Stomach smooth muscle (tissue), 2 donors: ENCODE data around the gene DENND1B.

Experiments used
- H3K27ac ChIP-seq: one replicate; pipeline ENCODE4 v1.7.0; 2013; ENCODE audit warnings: mild to moderate bottlenecking, low read length, inconsistent platforms
- H3K27me3 ChIP-seq, 2 donors: one replicate each; pipeline ENCODE4 v1.7.0; 2013; ENCODE audit warnings: low read length in 2 of 2; ENCODE audit not compliant: insufficient read depth in 2 of 2, control insufficient read depth in 1 of 2
- H3K36me3 ChIP-seq, 2 donors: one replicate each; pipeline ENCODE4 v1.7.0; 2013; ENCODE audit warnings: low read length in 2 of 2; ENCODE audit not compliant: control insufficient read depth in 2 of 2, insufficient read depth in 2 of 2
- H3K4me1 ChIP-seq: one replicate; pipeline ENCODE4 v1.7.0; 2013; ENCODE audit warnings: low read length; ENCODE audit not compliant: control insufficient read depth, insufficient read depth
- H3K4me3 ChIP-seq, 2 donors: one replicate each; pipeline ENCODE4 v1.7.0; 2013; ENCODE audit warnings: low read length in 2 of 2
- H3K9ac ChIP-seq, 2 donors: one replicate each; pipeline ENCODE4 v1.7.0; 2013; ENCODE audit warnings: low read length in 2 of 2, mild to moderate bottlenecking in 1 of 2
- H3K9me3 ChIP-seq, 2 donors: one replicate each; pipeline ENCODE4 v1.7.0; 2013; ENCODE audit warnings: low read length in 2 of 2; ENCODE audit not compliant: control insufficient read depth in 2 of 2
- donor health status: healthy.
- donor health status: Pancreatic carcinoma.

The DENND1B gene

DNA sequence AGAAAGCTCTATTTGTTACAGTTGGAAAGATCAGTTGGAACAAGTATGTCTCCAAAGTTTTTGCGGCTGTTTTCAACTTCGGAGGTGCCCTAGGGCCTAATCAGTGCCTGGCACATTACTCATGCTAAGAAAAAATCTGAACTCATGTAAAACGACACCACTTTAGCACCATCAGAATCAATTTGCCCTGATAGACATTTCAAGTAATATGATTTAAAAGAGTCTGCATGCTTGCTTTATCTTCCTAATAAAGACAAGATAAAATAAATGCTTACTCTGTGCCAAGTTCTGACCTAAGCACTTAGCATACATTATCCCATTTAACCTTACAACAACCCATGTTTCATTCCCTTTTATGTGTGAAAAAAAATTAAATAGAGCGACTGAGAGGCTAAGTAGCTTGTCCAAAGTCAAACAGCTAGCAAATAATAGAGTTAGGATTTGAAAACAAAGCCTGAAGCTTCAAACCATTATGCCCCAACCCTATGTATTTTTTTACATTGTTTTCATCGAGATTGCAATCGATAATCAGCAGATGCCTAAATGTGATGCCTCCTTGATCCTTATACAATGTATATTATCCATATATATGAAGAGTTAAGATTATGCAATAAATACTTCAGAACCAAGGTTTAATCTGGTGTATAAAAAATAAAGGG, 91.3 kb downstream of the DENND1B start:
- Histone ChIP-seq H3K27ac (no peak overlapping the region), H3K9ac (no peak overlapping the region), H3K9me3 (peaks cover 0 to 5% of the 10 kb centered on the region in 2 donors), H3K36me3 (no peaks in the 10 kb centered on the region), H3K4me1 (no peaks in the 10 kb centered on the region), H3K4me3 (no peak overlapping the region), H3K27me3 (no peaks in the 10 kb centered on the region)

DNA sequence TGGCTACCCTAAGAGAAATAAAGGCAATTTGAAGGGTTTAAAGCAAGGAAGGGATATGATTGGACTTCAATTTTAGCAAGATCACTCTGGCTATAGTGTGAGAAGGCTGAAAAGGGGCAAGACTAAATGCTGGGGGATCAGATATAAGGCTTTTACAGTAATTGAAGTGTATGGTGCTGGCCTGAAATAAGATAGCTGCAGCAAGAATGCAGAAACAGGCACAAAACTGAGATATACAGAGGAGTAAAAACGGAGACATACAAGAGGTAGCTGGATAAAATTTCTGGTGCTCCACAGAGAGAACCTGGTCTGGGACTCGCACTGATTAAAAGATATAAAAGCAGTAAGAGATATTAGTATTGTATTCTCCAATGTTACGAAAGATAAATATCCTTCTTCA, 92.0 kb downstream of the DENND1B start:
- Histone ChIP-seq H3K27ac (no peak overlapping the region), H3K4me1 (no peaks in the 10 kb centered on the region), H3K9ac (no peak overlapping the region), H3K4me3 (no peak overlapping the region), H3K9me3 (no peaks in the 10 kb centered on the region), H3K36me3 (no peaks in the 10 kb centered on the region), H3K27me3 (no peaks in the 10 kb centered on the region)

DNA sequence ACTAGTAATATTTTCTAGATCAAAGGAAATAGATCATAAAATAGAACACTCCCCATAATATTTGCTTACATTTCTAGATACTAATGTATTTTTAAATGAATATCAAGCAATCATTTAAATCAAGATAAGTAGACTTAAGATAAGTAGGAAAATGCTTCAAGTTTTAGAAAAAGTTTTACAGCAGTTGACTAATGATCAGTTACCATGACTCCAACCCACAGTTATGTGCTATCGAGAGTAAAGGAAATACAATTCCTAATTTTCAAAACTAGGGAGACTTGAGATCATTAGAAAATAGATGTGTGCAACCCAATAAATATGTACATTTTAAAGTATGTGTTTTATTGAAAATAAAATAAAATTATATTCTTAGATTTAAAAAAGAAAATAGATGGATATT, 95.0 kb downstream of the DENND1B start:
- Histone ChIP-seq H3K9me3 (no peaks in the 10 kb centered on the region), H3K36me3 (no peaks in the 10 kb centered on the region), H3K27me3 (no peaks in the 10 kb centered on the region), H3K4me3 (no peak overlapping the region), H3K27ac (no peak overlapping the region), H3K4me1 (no peaks in the 10 kb centered on the region), H3K9ac (no peak overlapping the region)

DNA sequence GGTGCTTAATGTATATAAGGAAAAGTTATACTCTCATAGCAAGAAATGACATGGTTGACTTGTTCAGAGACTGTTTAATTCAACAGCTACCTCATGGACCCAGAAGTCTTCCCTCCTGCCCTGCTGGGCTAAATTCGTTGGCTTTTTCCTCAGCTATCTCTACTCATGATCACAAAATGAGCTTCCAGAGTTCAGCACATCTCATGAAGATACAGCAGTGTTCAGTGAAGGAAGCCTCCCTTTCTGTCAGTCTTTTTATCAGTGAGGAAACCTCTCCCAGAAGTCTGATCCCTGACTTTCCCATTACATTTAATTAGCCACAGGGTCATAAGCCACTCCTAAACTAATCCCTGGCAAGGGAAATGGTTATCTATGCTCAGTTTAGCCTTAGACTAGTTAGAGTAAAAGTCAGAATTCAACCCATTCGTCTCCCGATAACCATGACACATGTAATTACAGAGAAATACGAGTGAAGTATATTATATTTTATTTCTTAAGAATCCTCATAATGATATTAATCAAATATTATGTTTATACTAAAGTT, 97.5 kb downstream of the DENND1B start:
- no peaks in the 10 kb centered on the region for H3K9me3 ChIP-seq
- no peaks in the 10 kb centered on the region for H3K27me3 ChIP-seq
- no peaks in the 10 kb centered on the region for H3K36me3 ChIP-seq
- H3K4me1 ChIP-seq: no peaks in the 10 kb centered on the region
- no peak overlapping the region for H3K27ac ChIP-seq
- no peak overlapping the region for H3K9ac ChIP-seq
- no peak overlapping the region for H3K4me3 ChIP-seq

DNA sequence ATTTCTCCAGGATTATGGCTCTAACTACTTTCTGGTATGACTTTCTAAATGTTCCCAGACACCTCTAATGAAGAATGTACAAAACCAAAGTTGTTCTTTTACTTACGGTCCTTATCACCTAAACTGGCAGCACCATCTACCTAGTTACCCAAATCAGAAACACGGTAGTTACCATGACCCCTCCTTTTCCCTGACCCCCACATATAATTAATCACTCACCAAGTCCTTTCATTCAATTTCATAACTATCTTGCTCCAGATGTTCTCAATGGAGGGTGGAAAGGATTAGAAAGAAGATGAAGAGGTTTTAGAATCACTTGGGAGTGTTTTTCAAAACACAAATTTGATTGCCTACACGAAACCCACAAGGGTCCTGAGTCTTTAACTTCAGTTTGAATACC, 98.0 kb downstream of the DENND1B start:
- H3K4me1 ChIP-seq: no peaks in the 10 kb centered on the region
- H3K9ac ChIP-seq: no peak overlapping the region
- no peak overlapping the region for H3K27ac ChIP-seq
- H3K4me3 ChIP-seq: no peak overlapping the region
- no peaks in the 10 kb centered on the region for H3K36me3 ChIP-seq
- no peaks in the 10 kb centered on the region for H3K9me3 ChIP-seq
- no peaks in the 10 kb centered on the region for H3K27me3 ChIP-seq

DNA sequence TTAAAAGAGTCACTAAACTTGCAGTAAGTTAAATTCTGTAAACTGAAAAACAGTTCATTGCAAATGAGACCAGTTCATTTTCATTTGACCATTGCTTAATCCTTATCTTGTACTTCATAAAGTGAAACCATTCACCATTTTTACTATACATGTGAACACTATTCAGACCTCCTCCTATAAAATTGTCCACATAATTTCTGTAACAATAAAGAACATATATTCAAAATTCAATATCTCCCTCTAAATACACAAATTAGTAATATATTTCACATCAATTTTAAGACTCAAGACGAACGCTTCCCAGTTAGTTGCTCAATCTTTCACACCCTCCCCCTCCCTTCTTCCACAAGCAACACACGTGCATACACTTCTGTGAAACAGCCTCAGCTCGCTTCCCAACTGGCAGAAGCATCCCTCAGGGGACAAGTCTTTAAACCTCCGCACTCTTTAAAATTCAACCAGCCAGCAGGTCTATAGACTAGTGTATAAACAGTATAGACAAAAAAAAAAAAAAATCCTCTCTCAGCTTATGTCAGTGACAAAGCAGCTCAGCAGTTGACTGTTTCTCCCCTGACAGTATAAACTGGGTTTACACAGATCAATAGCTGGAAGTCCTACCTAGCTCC, 99.6 kb downstream of the DENND1B start:
- Histone ChIP-seq H3K4me3 (no peak overlapping the region), H3K4me1 (no peaks in the 10 kb centered on the region), H3K9ac (no peak overlapping the region), H3K27me3 (no peaks in the 10 kb centered on the region), H3K9me3 (no peaks in the 10 kb centered on the region), H3K36me3 (no peaks in the 10 kb centered on the region), H3K27ac (no peak overlapping the region)

DNA sequence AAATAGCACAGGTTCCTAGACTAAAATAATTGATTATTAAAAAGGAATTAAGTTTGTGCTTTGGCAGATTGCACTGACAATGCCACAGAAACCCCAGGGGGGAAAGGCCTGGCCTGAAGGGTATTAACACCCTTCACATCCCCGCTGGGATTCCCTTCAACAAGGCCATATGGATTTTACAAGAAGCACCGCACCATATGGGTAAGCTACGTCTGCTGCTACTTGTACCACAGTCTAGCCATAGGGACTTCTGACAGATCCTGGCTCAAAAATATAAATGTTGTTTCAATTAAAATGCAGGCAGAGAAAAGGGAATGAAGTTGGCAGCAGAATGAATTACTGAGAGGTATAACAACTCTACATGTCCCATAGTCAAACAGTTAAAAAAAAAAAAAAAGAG, 101.0 kb downstream of the DENND1B start:
- H3K27me3 ChIP-seq: no peaks in the 10 kb centered on the region
- no peaks in the 10 kb centered on the region for H3K4me1 ChIP-seq
- no peak overlapping the region for H3K27ac ChIP-seq
- no peak overlapping the region for H3K4me3 ChIP-seq
- no peak overlapping the region for H3K9ac ChIP-seq
- no peaks in the 10 kb centered on the region for H3K36me3 ChIP-seq
- no peaks in the 10 kb centered on the region for H3K9me3 ChIP-seq

DNA sequence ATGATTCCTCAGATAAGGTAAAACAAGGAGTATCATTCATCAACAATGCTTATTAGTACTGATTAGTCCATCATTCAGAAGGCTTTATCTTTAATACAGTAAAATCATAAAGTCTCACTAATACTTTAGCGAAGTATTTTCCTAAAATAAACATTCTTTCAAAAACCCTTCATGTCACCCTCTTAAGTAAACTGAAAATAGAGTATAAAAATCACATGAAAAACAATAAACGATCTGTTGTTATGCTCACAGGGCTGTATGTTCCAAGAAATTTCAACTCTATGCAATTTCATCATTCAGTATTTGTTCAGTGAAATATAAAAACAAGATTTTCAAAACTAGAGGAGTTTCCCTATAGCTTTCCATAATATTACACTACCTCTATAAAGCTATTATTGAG, 102.0 kb downstream of the DENND1B start:
- Histone ChIP-seq H3K9ac (no peak overlapping the region), H3K36me3 (no peaks in the 10 kb centered on the region), H3K4me1 (no peaks in the 10 kb centered on the region), H3K9me3 (no peaks in the 10 kb centered on the region), H3K27ac (no peak overlapping the region), H3K4me3 (no peak overlapping the region), H3K27me3 (no peaks in the 10 kb centered on the region)

DNA sequence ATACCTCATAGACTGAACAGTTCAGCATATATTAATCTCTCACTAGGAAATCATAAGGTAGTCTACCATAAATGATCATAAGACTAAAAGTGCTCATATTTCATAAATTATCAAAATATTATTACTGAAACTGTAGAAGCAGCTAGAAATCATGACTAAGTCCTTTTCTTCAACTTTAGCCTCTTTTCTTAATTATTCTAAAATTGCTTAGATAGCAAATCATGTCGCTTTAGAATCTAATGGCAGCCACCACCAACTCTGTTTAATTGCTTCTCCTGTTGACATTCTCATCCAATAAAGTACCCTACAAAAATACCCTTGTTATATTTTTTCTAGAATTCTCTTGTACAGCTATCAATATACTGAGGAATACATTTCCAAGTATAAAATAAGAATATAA, 102.9 kb downstream of the DENND1B start:
- no peak overlapping the region for H3K27ac ChIP-seq
- H3K9ac ChIP-seq: no peak overlapping the region
- H3K4me3 ChIP-seq: no peak overlapping the region
- H3K27me3 ChIP-seq: no peaks in the 10 kb centered on the region
- H3K9me3 ChIP-seq: no peaks in the 10 kb centered on the region
- H3K4me1 ChIP-seq: no peaks in the 10 kb centered on the region
- no peaks in the 10 kb centered on the region for H3K36me3 ChIP-seq

DNA sequence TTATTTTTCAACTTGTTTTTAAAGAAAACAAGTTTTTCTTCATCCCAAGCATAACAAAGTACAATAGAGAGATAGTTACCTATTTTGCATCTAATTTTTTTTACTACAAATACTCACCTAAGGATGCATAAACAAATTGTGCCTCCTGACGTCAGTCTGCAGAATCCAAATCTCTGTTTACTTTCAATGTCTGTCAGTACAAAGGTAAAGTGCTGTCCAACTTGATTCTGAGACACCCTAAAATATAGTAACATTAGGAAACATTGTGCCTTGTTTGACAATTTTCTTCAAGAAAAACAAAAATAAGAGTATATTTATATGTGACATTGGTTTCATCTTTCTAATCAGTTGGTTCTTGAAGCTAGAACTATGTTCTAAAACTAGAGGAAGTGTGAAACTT, 103.4 kb downstream of the DENND1B start:
- H3K9me3 ChIP-seq: no peaks in the 10 kb centered on the region
- no peak overlapping the region for H3K9ac ChIP-seq
- H3K4me1 ChIP-seq: no peaks in the 10 kb centered on the region
- H3K27ac ChIP-seq: no peak overlapping the region
- H3K4me3 ChIP-seq: no peak overlapping the region
- H3K27me3 ChIP-seq: no peaks in the 10 kb centered on the region
- H3K36me3 ChIP-seq: no peaks in the 10 kb centered on the region

DNA sequence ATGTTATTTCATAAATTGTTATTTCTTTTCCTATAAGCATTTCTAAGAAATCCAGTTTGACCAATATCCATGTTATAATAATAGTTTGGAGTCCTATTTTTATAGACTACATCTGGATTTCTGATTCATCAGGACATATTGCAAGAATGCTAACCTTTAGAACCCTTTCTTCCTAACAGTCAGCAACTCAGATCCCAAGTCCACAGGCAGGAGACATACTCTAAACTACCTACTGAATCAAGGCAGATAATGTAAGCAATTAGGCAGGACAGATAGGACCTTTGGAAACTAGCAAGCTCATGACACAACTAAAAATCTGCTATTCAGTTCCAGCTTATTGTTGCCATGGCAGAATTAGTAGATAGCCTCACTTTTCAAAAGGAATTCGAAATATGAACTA, 104.1 kb downstream of the DENND1B start:
- Histone ChIP-seq H3K27ac (no peak overlapping the region), H3K9ac (no peak overlapping the region), H3K27me3 (no peaks in the 10 kb centered on the region), H3K36me3 (no peaks in the 10 kb centered on the region), H3K4me3 (no peak overlapping the region), H3K4me1 (no peaks in the 10 kb centered on the region), H3K9me3 (no peaks in the 10 kb centered on the region)
